AG10803 (cell line): Measurements from ENCODE around the gene SH2D5.

Experiments
- DNase-seq: peaks from one replicate; pipeline ENCODE4 v3.0.0; 2010; ENCODE audit warnings: low read depth
- H3K4me3 ChIP-seq: 2 replicates; pipeline ENCODE4 v1.5.1; 2011; ENCODE audit warnings: mild to moderate bottlenecking, low read length, control low read depth
- CTCF ChIP-seq: conservative IDR thresholded peaks from 2 replicates; pipeline ENCODE4 v1.5.1; 2011; ENCODE audit warnings: mild to moderate bottlenecking, low read length, control low read depth, inconsistent platforms

SH2D5 gene

GRCh38 chr1:20727746-20728316 lies 4.7 kb downstream of the SH2D5 start:
- no peak overlapping the region for H3K4me3 ChIP-seq
- no peak for TF ChIP-seq CTCF
- peak; percentile 15 for DNase-seq

GRCh38 chr1:20726932-20727745 lies 5.4 kb downstream of the SH2D5 start:
- no peak for TF ChIP-seq CTCF

GRCh38 chr1:20726118-20726911 lies 6.2 kb downstream of the SH2D5 start:
- TF ChIP-seq CTCF = no peak
- DNase-seq = no peak

More at GRCh38 chr1:20726932-20727745, 5.4 kb downstream of the SH2D5 start:
- H3K4me3 ChIP-seq = no peak overlapping the region
- no peak for DNase-seq

GRCh38 chr1:20725189-20726117 lies 7.0 kb downstream of the SH2D5 start:
- no peak overlapping the region for H3K4me3 ChIP-seq
- peak; percentile 55 for DNase-seq
- no peak for TF ChIP-seq CTCF

More at GRCh38 chr1:20726118-20726911, 6.2 kb downstream of the SH2D5 start:
- H3K4me3 ChIP-seq = no peak overlapping the region

GRCh38 chr1:20724364-20725188 lies 7.9 kb downstream of the SH2D5 start:
- H3K4me3 ChIP-seq = no peak overlapping the region
- no peak for DNase-seq
- TF ChIP-seq CTCF = no peak
